ENCODE results near the gene EIF3K.

Gene EIF3K

GRCh38 chr19:38650911-38651584, 32.1 kb downstream of the EIF3K start:
- DNase-seq = no peak

- DNase-seq = peak; percentile 41
Observed at GRCh38 chr19:38653028-38653571, 34.1 kb downstream of the EIF3K start.

GRCh38 chr19:38654628-38655055, 35.7 kb downstream of the EIF3K start:
- DNase-seq = no peak

GRCh38 chr19:38655148-38655824, 36.3 kb downstream of the EIF3K start:
- no peak for DNase-seq

- no peak for DNase-seq
Observed at GRCh38 chr19:38656171-38656981, 37.4 kb downstream of the EIF3K start.

- DNase-seq = no peak
Observed at GRCh38 chr19:38657633-38658222, 38.7 kb downstream of the EIF3K start.

- DNase-seq = peak; percentile 82
Observed at GRCh38 chr19:38658462-38659306, 39.7 kb downstream of the EIF3K start.

- no peak for DNase-seq
Observed at GRCh38 chr19:38660724-38661123, 41.7 kb downstream of the EIF3K start.

- DNase-seq = no peak
Observed at GRCh38 chr19:38661136-38661535, 42.1 kb downstream of the EIF3K start.

GRCh38 chr19:38661996-38662395, 43.0 kb downstream of the EIF3K start:
- peak; percentile 92 for DNase-seq

- no peak for DNase-seq
Observed at GRCh38 chr19:38662537-38663155, 43.7 kb downstream of the EIF3K start.

- no peak for DNase-seq
Observed at GRCh38 chr19:38663156-38663651, 44.2 kb downstream of the EIF3K start.

GRCh38 chr19:38663957-38664502, 45.0 kb downstream of the EIF3K start:
- DNase-seq = no peak

- DNase-seq = no peak
Observed at GRCh38 chr19:38664503-38665211, 45.7 kb downstream of the EIF3K start.

GRCh38 chr19:38665219-38665931, 46.4 kb downstream of the EIF3K start:
- no peak for DNase-seq

- DNase-seq = no peak
Observed at GRCh38 chr19:38665950-38666662, 47.1 kb downstream of the EIF3K start.

- DNase-seq = no peak
Observed at GRCh38 chr19:38666663-38667511, 47.9 kb downstream of the EIF3K start.

- no peak for DNase-seq
Observed at GRCh38 chr19:38667661-38668171, 48.7 kb downstream of the EIF3K start.
